ENCODE results near the gene ACKR2.

DNA sequence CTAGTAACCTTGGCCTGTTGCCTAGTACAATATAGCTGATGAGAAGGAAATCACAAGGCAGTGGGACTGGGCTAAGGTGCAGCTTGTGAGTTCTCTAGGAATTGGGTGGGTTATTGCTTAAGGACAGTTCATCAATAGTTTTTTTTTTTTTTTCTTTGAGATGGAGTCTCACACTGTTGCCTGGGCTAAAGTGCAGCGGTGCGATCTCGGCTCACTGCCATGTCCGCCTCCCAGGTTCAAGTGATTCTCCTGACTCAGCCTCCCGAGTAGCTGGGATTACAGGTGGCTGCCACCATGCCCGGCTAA lies 11.5 kb downstream of the ACKR2 start:
- TF ChIP-seq POLR2A (IDR thresholded peaks at IDR 0.05; ENCODE audit: low read length) (no peak), GATA1 (IDR thresholded peaks at IDR 0.05; ENCODE audit: low read depth, low read length) (no peak)

All from erythroblast (primary cell).